GM12891 (cell line): ENCODE data around the gene CASP6.

Experiments
- POLR2A ChIP-seq: IDR thresholded peaks from 2 replicates; pipeline ENCODE4 v1.6.1; 2011; ENCODE audit warnings: low read depth, low read length, control low read depth
- POLR2AphosphoS5 ChIP-seq: IDR thresholded peaks from 2 replicates; pipeline ENCODE4 v1.6.1; 2011; ENCODE audit warnings: low read depth, low read length, control low read depth
- POU2F2 ChIP-seq: IDR thresholded peaks from 2 replicates; pipeline ENCODE4 v1.6.1; 2011; ENCODE audit warnings: low read depth, mild to moderate bottlenecking, control low read depth, low read length, moderate library complexity
- TAF1 ChIP-seq: IDR thresholded peaks from 2 replicates; pipeline ENCODE4 v1.6.1; 2011; ENCODE audit warnings: low read depth, low read length, control low read depth

- TF ChIP-seq POLR2AphosphoS5 (no peak), POU2F2 (no peak), TAF1 (no peak), POLR2A (no peak)
Measured at GRCh38 chr4:109657854-109658418, 45.3 kb downstream of the CASP6 start.
